HEK293T (cell line): Measurements from ENCODE around the gene LACC1.
A peak's percentile ranks its signal among the peaks of the same experiment; 100 is the strongest.

Experiments used
- CTCF ChIA-PET: fragments of 350-600 bp; formaldehyde crosslinking; extraction: SDS; loops from one replicate; lab custom pipeline; 2021; ENCODE audit warnings: antibody characterized with exemption, inconsistent platforms; lab: Yijun Ruan, JAX
- POLR2A ChIA-PET: fragments of 350-600 bp; formaldehyde crosslinking; extraction: SDS; loops from one replicate; lab custom pipeline; 2020; ENCODE audit warnings: antibody characterized with exemption, inconsistent platforms; lab: Yijun Ruan, JAX
- DNase-seq: peaks from one replicate; pipeline ENCODE4 v3.0.0; 2012; ENCODE audit warnings: mixed read lengths; ENCODE audit errors: extremely low spot score
- ARNT ChIP-seq: fragments of 450-650 bp; IDR thresholded peaks from 2 replicates; pipeline ENCODE4 v1.6.1; 2017; ENCODE audit warnings: mild to moderate bottlenecking
- BHLHE40 ChIP-seq: fragments of 450-650 bp; IDR thresholded peaks from 2 replicates; pipeline ENCODE4 v1.6.1; 2016; ENCODE audit warnings: mild to moderate bottlenecking, moderate library complexity, borderline replicate concordance
- CTBP1 ChIP-seq: fragments of 450-650 bp; IDR thresholded peaks from 2 replicates; pipeline ENCODE4 v1.6.1; 2016; ENCODE audit warnings: borderline replicate concordance
- ELF4 ChIP-seq: fragments of 450-650 bp; IDR thresholded peaks from 2 replicates; pipeline ENCODE4 v1.6.1; 2017; ENCODE audit warnings: antibody characterized with exemption
- FOXA1 ChIP-seq: fragments of 450-650 bp; IDR thresholded peaks from 2 replicates; pipeline ENCODE4 v1.6.1; 2016; ENCODE audit warnings: mild to moderate bottlenecking
- FOXK2 ChIP-seq: fragments of 450-650 bp; IDR thresholded peaks from 2 replicates; pipeline ENCODE4 v1.6.1; 2016; ENCODE audit warnings: mild to moderate bottlenecking
- FOXM1 ChIP-seq: fragments of 450-650 bp; IDR thresholded peaks from 2 replicates; pipeline ENCODE4 v1.6.1; 2017; ENCODE audit warnings: mild to moderate bottlenecking, borderline replicate concordance
- HDGF ChIP-seq: fragments of 450-650 bp; IDR thresholded peaks from 2 replicates; pipeline ENCODE4 v1.6.1; 2017; ENCODE audit warnings: antibody characterized with exemption, borderline replicate concordance
- L3MBTL2 ChIP-seq: fragments of 450-650 bp; conservative IDR thresholded peaks from 2 replicates; pipeline ENCODE4 v1.6.1; 2016; ENCODE audit warnings: mild to moderate bottlenecking
- LEF1 ChIP-seq: fragments of 450-650 bp; IDR thresholded peaks from 2 replicates; pipeline ENCODE4 v1.6.1; 2017; ENCODE audit warnings: mild to moderate bottlenecking, borderline replicate concordance
- NFRKB ChIP-seq: fragments of 450-650 bp; IDR thresholded peaks from 2 replicates; pipeline ENCODE4 v1.6.1; 2016; ENCODE audit warnings: mild to moderate bottlenecking, moderate library complexity
- SP1 ChIP-seq: fragments of 450-650 bp; IDR thresholded peaks from 2 replicates; pipeline ENCODE4 v1.6.1; 2017
- SUZ12 ChIP-seq: fragments of 450-650 bp; IDR thresholded peaks from 2 replicates; pipeline ENCODE4 v1.6.1; 2016; ENCODE audit warnings: mild to moderate bottlenecking
- TARDBP ChIP-seq: fragments of 450-650 bp; IDR thresholded peaks from 2 replicates; pipeline ENCODE4 v1.6.1; 2016
- ZNF384 ChIP-seq: fragments of 450-650 bp; IDR thresholded peaks from 2 replicates; pipeline ENCODE4 v1.6.1; 2016
- TF ChIP-seq, protein P1 (sequence below): fragments of 450-650 bp; IDR thresholded peaks from 2 replicates; pipeline ENCODE4 v1.6.1; 2016

Gene LACC1

DNA sequence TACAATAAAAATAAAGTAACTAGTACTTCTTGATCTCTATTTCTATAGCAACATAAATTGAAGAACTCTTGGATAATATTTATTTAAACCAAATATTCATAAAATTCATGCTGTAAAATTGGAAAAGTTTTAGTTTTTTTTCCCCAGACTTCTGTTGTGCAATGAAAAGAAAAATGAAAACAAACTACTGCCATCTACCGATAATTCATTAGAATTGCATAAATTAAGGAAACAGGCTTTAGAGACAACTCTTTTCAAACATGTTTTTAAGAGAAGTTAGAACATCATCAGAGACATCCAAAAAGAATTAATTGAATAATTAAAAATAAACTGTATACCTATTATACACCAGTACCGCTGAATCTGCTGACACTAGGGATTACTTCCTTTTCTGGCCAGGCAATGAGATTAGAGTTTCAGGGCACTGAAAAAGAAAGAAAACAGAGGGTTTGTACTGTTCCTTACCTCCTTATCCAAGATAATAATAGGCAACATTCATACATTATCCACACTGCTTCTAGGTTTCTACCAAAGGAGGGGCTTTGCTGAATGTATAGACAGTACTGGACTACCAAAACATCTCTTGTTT, 5.1 kb upstream of the LACC1 start:
- peak; percentile 9 for DNase-seq
- TF ChIP-seq CTBP1 (no peak), ZNF384 (peak; percentile 53; the same call in 1 of the 2 replicates)
- ChIA-PET POLR2A (no interaction called here), CTCF (no interaction called here)

DNA sequence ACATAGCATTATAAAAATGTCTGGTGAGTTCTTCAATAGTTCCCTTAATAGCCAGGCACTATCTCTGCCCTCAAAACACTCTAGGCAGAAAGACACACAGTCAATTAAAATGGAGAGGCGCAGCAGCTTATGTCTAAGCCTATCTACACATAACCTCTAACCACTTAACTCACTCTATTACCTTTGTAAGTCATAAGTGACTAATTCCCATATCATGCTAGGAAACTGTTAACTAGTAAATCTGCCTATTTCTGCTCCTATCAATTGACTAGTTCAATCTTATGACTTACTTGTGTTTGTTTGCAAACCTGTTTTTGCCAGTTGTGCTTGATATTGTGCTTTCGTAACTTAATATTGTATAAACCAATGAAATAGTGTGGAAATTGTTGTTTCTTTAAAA, 3.3 kb upstream of the LACC1 start:
- DNase-seq = no peak
- ChIA-PET POLR2A (no interaction called here), CTCF (no interaction called here)
- no peak for TF ChIP-seq ZNF384
- no peak for TF ChIP-seq FOXM1

DNA sequence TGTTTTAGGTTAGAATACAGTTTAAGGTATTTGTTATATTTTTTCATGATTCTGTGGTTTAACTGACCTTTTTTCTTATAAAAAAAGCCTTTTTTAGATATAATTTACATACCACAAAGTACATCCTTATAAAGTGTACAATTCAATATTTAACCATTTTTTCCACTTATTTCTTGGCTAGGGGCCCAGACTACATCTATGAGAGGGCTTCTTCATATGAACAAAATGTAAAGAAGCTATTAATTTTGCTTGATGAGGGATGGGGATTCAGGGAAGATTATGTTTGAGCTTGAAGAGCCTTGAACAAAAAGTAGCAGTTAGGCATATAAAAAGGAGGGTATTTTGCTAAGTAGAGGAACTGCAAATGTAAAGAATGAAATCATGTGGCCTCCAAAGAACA, 2.4 kb upstream of the LACC1 start:
- TF ChIP-seq LEF1 (no peak), FOXK2 (no peak), ZNF384 (no peak), HDGF (no peak), SUZ12 (no peak), TARDBP (no peak), FOXA1 (no peak), L3MBTL2 (no peak), FOXM1 (no peak), CTBP1 (no peak), ARNT (no peak), ELF4 (no peak), SP1 (no peak)
- TF ChIP-seq, protein P1, sequence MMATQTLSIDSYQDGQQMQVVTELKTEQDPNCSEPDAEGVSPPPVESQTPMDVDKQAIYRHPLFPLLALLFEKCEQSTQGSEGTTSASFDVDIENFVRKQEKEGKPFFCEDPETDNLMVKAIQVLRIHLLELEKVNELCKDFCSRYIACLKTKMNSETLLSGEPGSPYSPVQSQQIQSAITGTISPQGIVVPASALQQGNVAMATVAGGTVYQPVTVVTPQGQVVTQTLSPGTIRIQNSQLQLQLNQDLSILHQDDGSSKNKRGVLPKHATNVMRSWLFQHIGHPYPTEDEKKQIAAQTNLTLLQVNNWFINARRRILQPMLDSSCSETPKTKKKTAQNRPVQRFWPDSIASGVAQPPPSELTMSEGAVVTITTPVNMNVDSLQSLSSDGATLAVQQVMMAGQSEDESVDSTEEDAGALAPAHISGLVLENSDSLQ = no peak
- ChIA-PET CTCF (no interaction called here), POLR2A (no interaction called here)
- no peak for DNase-seq

DNA sequence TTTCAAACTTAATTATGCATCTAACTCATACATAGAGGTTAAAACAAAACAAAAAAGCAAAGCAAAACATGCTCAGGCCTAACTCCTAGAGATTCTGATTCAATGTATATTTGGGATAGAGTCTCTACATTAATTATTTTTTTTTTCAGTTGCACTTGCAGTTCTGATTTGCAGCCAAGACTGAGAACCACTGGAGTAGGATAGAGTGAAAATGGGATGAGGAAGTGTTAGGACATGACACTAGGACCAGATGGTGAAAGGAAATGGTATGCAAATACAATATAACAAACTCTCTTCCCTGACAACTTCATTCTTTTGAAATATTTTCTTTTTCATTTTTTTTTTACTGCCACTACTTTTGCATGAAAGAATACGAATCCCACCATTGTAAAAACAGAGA, 1.9 kb upstream of the LACC1 start:
- POLR2A ChIA-PET = no interaction called here
- TF ChIP-seq ELF4 = no peak
- DNase-seq = no peak
- CTCF ChIA-PET = no interaction called here

DNA sequence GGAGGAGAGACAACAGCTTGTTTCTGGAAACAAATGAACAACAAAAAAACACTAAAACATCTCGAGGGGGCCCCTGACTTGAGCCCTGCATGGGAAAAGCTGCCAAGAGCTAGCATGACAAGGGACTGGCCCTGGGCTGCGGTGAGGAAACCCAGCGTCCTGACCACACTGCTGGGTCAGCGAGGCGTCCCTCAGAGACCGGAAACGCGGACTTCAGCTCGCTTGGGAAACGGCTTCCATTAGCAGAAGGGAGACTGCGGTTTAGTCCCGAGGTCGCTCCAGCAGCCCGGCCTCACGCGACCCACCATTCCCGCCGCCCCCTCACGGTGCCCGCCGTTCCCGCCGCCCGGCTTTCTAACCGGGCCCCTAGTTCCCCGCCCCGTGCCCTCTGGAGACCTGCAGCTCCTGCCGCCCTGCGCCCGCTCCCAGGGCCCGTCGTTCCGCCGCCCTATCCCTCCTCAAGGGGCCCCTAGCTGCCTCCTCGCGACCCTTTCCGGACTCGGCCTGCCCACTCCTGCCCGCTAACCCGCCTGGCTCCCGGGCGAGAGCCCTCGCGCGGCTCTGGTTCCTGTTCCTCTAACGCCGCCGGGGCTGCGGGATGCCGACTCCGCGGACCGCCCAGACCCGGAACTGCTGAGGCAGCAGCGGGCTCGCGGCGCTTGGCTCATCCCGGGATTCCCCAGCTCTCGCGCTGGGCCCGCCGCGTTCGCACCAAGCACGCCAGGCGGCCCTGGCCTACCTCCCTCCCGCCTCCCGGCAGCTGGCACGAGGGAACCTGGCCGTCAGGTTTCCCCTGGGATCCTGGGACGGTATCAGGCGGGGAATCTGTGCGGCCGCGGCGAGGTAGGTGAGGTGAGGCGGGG, 581 bp upstream of the LACC1 start, which contains the start of gene CCDC122:
Gene CCDC122 (minus strand): TSS at position 849 of the 863 bp plus-strand sequence. CDS start 10,364 bp downstream, outside the sequence.
- ChIA-PET CTCF (no interaction called here), POLR2A (interaction anchor here (1.1 to 1.3 kb wide), 2 partner anchors 23 to 66 kb away, joined by 3 to 5 read pairs; no protein-coding TSS in a partner anchor)
- peak; percentile 81 for DNase-seq
- TF ChIP-seq NFRKB = no peak
- TF ChIP-seq, protein P1 = no peak
- TF ChIP-seq ELF4 = peak; percentile 74
- peak; percentile 99 for TF ChIP-seq L3MBTL2

DNA sequence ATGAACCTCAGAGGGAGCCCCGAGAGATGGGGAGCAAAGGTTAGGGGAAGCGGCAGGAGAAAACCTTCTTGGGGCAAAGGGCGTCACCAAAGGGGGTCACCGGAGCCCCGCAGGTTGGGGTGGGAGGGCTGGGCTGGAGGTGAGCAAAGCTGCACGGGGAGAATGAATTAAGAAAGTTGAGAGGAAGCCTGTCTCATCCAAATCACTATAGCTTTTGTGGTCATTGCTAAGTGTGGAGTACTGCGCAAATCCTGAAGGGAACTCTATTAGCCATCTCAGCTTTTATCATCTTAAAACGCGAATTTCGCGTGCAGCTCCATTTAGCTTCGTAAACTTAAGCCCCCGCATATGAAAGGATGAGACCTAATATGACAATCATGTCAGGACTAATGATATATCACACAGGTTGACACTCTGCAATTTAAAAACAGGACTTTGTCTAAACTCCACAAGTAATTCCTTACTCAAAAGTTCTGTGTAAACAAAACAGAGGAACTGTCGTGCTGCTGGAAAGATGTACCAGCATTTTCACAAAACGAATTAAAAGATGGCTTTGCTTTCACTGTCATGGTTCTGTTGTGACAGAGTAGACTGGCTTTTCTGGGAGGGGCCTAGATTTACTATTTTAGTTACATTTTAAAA, 631 bp downstream of the LACC1 start:
- ChIA-PET CTCF (no interaction called here), POLR2A (interaction anchor here (0.7 kb wide), 1 partner anchor 1838 kb away, joined by 3 read pairs; no protein-coding TSS in a partner anchor)
- peak; percentile 7 for DNase-seq

DNA sequence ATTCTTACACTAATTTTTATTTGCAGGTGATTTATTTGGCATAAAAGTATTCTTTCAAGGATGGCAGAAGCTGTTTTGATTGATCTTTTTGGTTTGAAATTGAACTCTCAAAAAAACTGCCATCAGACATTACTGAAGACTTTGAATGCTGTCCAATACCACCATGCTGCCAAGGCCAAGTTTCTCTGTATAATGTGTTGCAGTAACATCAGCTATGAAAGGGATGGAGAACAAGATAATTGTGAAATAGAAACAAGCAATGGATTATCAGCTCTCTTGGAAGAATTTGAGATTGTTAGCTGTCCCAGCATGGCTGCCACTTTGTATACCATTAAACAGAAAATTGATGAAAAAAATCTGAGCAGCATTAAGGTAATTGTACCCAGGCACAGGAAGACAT, 1.2 kb downstream of the LACC1 start:
- no peak for TF ChIP-seq SP1
- no peak for TF ChIP-seq FOXM1
- TF ChIP-seq TARDBP = no peak
- no peak for TF ChIP-seq CTBP1
- TF ChIP-seq, protein P1 = no peak
- TF ChIP-seq ELF4 = no peak
- no peak for TF ChIP-seq NFRKB
- TF ChIP-seq SUZ12 = no peak
- no peak for TF ChIP-seq FOXK2
- no peak for TF ChIP-seq LEF1
- TF ChIP-seq L3MBTL2 = no peak
- TF ChIP-seq ARNT = no peak
- TF ChIP-seq BHLHE40 = no peak
- no peak for TF ChIP-seq FOXA1
- no peak for TF ChIP-seq HDGF
- TF ChIP-seq ZNF384 = no peak
- DNase-seq = no peak
- POLR2A ChIA-PET = interaction anchor here (0.7 kb wide), 1 partner anchor 1839 kb away, joined by 3 read pairs; no protein-coding TSS in a partner anchor
- CTCF ChIA-PET = no interaction called here

More for the DNA sequence above, 631 bp downstream of the LACC1 start:
- TF ChIP-seq TARDBP = no peak
- TF ChIP-seq, protein P1 = no peak
- no peak for TF ChIP-seq NFRKB
- no peak for TF ChIP-seq FOXM1
- TF ChIP-seq ELF4 = no peak
